Retinal pigment epithelial cell (primary cell): ENCODE measurements around the gene SGK1.

Experiments
- DNase-seq: peaks from one replicate; pipeline ENCODE4 v3.0.0-alpha.2; 2010; ENCODE audit warnings: low read depth
- H3K4me3 ChIP-seq: 2 replicates; pipeline ENCODE4 v1.5.1; 2011; ENCODE audit warnings: mild to moderate bottlenecking, low read length, control low read depth, moderate library complexity
- TF ChIP-seq, protein P1 (sequence below): conservative IDR thresholded peaks from 2 replicates; pipeline ENCODE4 v1.5.1; 2011; ENCODE audit warnings: low read depth, low read length, control low read depth, inconsistent platforms

The SGK1 gene

DNA sequence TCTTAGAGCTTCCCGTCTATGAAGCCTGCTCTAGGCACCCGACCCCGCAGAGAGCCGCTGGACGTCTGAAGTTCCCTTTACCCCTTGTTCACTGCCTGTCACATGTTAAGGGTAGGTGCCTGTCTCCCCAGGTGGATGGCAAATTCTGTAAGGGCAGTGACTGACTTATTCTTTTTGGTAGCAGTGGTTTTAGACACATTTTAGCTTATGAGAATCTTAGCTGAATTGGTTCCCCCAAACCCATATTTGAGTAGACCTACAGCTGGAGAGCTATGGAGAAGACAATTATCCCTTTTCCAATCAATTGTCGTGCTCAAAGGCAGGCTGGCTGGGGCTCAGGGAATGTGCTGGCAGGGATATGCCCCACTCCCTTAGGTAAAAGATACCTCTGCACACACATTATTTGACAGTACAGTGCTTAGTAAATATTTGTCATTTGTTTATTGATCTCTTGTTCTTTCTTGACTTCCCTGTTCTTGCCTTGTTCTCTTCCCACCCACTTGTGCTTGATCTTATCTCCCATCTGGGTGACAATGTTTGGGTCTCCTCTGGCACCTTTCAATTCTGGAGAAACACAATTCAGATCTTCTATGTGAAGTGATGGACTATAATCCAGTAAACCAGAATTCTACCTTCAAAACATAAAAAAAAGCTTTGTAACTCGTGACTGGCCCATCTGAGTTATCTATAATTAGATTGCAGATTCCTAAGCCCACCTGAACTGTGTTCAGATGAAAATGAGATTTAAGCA, 151.2 kb downstream of the SGK1 start:
- H3K4me3 ChIP-seq: no peak overlapping the region
- no peak for DNase-seq

DNA sequence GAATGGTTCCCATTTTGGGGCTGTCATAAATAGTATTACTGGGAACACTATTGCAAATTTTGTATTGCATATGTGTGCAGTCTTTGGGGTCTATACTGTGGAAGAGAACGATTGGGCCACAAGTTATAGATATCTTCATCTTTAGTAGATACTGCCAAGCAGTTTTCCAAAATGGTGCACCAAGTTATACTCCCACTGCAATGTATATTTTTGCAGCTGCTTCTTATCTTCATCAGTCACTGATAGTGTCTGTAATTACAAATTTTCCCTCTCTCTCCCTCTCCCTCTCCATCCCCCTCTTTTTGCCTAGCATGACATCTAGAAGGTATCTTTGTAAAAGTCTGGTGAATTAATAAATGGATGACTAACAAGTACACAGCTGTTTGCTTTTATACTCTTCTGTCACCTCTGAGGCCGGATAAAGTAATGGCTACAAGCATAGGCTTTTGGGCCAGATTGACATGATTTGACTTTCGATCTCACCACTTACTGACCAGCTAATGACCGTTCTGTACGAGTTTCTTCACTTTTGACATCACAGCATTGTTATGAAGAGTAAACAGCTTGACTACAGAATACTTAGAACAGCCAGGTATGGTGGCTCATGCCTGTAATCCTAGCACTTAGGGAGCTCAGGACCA, 152.2 kb downstream of the SGK1 start:
- no peak for DNase-seq
- H3K4me3 ChIP-seq: no peak overlapping the region
- TF ChIP-seq, protein P1, sequence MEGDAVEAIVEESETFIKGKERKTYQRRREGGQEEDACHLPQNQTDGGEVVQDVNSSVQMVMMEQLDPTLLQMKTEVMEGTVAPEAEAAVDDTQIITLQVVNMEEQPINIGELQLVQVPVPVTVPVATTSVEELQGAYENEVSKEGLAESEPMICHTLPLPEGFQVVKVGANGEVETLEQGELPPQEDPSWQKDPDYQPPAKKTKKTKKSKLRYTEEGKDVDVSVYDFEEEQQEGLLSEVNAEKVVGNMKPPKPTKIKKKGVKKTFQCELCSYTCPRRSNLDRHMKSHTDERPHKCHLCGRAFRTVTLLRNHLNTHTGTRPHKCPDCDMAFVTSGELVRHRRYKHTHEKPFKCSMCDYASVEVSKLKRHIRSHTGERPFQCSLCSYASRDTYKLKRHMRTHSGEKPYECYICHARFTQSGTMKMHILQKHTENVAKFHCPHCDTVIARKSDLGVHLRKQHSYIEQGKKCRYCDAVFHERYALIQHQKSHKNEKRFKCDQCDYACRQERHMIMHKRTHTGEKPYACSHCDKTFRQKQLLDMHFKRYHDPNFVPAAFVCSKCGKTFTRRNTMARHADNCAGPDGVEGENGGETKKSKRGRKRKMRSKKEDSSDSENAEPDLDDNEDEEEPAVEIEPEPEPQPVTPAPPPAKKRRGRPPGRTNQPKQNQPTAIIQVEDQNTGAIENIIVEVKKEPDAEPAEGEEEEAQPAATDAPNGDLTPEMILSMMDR: no peak

More for the DNA sequence above, 151.2 kb downstream of the SGK1 start:
- TF ChIP-seq, protein P1: no peak

DNA sequence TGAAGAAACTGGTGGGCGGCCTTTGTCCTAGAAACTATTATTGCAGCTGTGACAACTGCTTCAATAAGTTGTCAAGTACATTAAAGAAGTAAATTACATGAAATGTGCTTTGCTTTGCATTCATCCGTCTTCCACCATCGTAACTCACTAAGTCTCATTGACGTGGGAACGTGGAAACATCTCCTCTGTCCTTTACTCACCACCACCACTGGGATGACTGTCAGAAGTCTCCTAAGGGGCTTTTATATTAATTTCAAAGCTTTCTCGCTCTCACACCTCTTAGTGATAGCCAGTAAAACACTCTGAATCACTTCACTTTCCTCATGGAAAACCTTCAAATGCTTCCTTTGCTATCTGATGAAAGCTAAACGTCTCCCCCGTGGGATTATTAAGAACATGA, 153.6 kb downstream of the SGK1 start:
- DNase-seq: no peak
- TF ChIP-seq, protein P1: no peak
- H3K4me3 ChIP-seq: no peak overlapping the region

DNA sequence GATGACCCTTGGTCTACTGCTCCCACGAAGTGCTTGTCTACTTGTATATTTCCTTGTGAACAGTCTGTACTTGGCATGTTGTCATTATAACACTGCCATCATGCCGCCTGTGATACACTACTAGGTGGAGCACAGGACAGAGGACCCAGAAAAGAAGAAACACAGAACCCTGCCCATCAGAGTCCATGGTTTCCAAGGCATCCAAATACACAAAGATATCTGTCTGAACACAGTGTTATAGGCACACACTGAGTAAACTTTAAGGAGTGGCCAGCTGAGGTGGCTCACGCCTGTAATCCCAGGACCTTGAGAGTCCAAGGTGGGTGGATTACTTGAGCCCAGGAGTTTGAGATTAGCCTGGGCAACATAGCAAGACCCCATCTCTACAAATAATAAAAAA, 155.0 kb downstream of the SGK1 start:
- H3K4me3 ChIP-seq: no peak overlapping the region
- TF ChIP-seq, protein P1: no peak

DNA sequence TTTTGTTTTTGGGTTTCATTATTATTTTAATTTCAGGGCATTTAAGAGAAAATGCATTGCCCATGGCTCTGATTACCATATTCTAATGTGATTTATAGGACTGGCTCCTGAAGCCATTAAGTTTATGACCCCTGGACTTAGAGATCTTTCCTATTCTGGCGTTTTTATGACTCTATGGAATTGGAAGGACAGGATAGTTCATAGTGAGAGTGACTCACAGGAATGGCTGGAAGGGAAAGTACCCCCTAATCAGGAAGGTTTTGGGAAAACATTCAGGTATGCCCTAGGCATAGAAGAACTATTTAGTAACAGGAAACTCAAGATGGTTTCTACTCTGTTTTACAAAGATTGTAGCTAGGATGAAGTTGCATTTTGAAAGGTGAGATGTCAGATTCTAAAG, 156.9 kb downstream of the SGK1 start:
- TF ChIP-seq, protein P1: no peak
- no peak for DNase-seq
- H3K4me3 ChIP-seq: no peak overlapping the region

More for the DNA sequence above, 155.0 kb downstream of the SGK1 start:
- no peak for DNase-seq

DNA sequence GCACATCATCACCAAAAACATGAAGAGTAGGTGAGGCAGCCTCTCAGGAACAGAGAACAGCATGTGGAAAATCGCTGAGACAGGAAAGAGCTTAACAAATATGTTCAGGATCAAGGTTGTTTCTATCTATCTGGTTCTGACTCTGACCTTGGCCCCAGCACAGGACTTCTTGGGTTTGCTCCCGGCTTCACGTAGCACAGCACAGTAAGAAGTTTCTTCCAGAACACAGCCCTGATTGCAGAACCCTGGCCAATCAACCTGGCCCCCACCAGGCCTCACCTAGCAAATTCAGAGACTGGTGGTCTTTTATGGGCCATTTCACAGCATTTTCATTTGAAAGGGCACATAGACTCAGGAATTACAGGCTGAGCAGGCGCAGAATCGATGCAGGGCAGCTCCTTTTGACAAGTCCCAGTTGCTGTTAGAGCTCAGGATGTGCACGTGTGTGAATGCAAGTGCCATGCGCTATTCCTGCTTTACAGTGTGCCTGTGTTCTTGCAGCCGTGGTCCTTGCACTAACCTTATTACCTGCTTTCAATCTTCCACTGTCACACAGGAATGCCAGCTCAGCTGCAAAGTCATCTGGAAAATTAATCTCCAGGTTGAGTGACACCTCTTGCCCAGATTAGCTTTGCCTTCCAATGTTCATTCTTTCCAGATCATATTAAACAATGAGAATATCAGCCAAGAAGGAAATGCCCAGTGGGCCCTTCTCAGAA, 165.0 kb downstream of the SGK1 start:
- TF ChIP-seq, protein P1: no peak
- H3K4me3 ChIP-seq: no peak overlapping the region
- no peak for DNase-seq
